GM12865 (cell line): ENCODE results near the gene TM4SF4.

Experiments
- DNase-seq: peaks from one replicate; pipeline ENCODE4 v3.0.0; 2010; ENCODE audit warnings: low read depth
- H3K4me3 ChIP-seq: 2 replicates; pipeline ENCODE4 v1.5.1; 2011; ENCODE audit warnings: mild to moderate bottlenecking, low read depth, low read length, control low read depth
- TF ChIP-seq, protein P1 (sequence below): IDR thresholded peaks from 2 replicates; pipeline ENCODE4 v1.5.1; 2011; ENCODE audit warnings: low read length, control low read depth, low read depth, inconsistent platforms; ENCODE audit not compliant: insufficient read depth; ENCODE audit errors: missing control alignments

Gene TM4SF4

GRCh38 chr3:149452036-149452435 lies 22.5 kb upstream of the TM4SF4 start:
- TF ChIP-seq, protein P1, sequence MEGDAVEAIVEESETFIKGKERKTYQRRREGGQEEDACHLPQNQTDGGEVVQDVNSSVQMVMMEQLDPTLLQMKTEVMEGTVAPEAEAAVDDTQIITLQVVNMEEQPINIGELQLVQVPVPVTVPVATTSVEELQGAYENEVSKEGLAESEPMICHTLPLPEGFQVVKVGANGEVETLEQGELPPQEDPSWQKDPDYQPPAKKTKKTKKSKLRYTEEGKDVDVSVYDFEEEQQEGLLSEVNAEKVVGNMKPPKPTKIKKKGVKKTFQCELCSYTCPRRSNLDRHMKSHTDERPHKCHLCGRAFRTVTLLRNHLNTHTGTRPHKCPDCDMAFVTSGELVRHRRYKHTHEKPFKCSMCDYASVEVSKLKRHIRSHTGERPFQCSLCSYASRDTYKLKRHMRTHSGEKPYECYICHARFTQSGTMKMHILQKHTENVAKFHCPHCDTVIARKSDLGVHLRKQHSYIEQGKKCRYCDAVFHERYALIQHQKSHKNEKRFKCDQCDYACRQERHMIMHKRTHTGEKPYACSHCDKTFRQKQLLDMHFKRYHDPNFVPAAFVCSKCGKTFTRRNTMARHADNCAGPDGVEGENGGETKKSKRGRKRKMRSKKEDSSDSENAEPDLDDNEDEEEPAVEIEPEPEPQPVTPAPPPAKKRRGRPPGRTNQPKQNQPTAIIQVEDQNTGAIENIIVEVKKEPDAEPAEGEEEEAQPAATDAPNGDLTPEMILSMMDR, result no peak
- DNase-seq, result no peak

GRCh38 chr3:149453140-149453805 lies 21.2 kb upstream of the TM4SF4 start:
- TF ChIP-seq, protein P1, result no peak
- H3K4me3 ChIP-seq, result no peak overlapping the region
- no peak for DNase-seq

More at GRCh38 chr3:149452036-149452435, 22.5 kb upstream of the TM4SF4 start:
- no peak overlapping the region for H3K4me3 ChIP-seq

DNA sequence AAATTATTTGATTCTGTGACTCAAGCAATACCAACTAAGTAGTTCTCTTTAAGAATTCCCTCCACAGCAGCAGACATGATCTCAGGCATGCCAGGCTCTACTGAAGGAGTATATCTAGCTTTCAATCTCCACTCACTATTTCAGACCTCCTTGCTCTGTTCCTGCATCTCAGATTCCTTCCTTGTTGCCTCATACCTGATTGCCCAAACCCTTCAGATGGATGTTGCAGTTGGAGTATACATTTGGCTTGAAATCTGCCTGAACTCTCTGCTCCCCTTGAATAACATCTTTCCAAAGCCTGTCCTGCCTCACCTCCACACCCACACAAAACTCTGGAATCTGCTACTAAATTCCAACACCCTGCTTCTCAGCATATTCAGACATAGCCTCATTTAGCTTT lies 19.8 kb upstream of the TM4SF4 start:
- H3K4me3 ChIP-seq, result no peak overlapping the region
- TF ChIP-seq, protein P1, result no peak
- DNase-seq, result no peak

- DNase-seq, result no peak
- TF ChIP-seq, protein P1, result no peak
- no peak overlapping the region for H3K4me3 ChIP-seq
Observed at GRCh38 chr3:149455366-149455765, 19.1 kb upstream of the TM4SF4 start.

DNA sequence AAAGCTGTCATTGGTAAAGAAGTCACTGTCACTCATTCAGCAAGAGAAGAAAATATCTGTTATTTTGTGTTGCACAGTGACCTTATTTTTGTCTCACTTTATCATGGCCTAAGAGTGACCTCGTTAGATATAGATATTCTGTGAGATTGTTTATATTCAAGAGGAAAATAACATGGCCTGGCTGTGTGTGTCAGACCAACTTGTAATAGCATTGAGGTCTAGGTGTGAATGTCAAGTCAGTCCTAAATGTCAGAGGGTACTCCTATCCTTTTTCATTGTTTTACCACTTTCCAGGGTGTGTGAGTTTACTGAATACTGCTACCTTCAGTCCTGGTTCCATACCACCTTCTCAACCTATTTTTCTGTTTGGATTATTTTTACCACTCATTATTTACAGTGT lies 18.5 kb upstream of the TM4SF4 start:
- no peak overlapping the region for H3K4me3 ChIP-seq
- TF ChIP-seq, protein P1, result no peak
- DNase-seq, result no peak

DNA sequence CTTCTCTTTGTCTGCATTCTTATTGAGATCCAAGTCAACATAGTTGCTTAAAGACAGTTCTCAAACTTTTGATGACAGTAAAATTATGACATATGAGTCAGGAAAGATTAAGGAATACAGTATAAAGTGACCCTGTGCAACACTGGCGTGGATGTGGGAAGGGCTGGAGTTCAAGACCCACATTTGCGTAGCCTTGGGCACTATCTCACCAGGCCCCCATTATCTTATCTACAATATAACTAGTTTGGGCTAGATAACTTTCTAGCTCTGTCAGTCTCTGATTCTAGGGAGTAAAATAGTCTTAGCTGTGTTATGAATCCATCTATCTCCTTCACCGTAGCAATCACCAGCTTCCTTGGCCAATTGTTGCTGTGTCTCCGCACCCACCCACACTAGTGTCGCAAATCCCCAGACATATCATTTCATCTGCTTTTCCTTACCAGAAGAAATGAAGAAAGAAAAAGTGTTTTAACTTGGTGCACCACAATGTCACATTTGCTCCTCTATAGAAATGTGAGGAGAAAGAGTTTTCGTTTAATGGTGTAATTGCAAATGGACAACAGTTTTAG lies 14.9 kb upstream of the TM4SF4 start:
- H3K4me3 ChIP-seq, result no peak overlapping the region
- TF ChIP-seq, protein P1, result no peak
- DNase-seq, result no peak

GRCh38 chr3:149460117-149460516 lies 14.4 kb upstream of the TM4SF4 start:
- TF ChIP-seq, protein P1, result no peak
- H3K4me3 ChIP-seq, result no peak overlapping the region
- no peak for DNase-seq
